NCI-H1105 treated with DMSO at 0.1 percent for 48 hours (cell line): ENCODE data around the gene RALB.
"Not testable (repeated sequence)": the region's sequence is repeated elsewhere in the genome, so short reads cannot be mapped to it uniquely, and the experiment has no call there.

Source experiments
- DNase-seq: peaks from one replicate; lab custom pipeline; 2025; lab: John Stamatoyannopoulos, UW

The RALB gene

GRCh38 chr2:120293096-120294007, 40.7 kb downstream of the RALB start:
- DNase-seq = no peak

- DNase-seq = no peak
Observed at GRCh38 chr2:120294008-120294340, 41.3 kb downstream of the RALB start.

DNA sequence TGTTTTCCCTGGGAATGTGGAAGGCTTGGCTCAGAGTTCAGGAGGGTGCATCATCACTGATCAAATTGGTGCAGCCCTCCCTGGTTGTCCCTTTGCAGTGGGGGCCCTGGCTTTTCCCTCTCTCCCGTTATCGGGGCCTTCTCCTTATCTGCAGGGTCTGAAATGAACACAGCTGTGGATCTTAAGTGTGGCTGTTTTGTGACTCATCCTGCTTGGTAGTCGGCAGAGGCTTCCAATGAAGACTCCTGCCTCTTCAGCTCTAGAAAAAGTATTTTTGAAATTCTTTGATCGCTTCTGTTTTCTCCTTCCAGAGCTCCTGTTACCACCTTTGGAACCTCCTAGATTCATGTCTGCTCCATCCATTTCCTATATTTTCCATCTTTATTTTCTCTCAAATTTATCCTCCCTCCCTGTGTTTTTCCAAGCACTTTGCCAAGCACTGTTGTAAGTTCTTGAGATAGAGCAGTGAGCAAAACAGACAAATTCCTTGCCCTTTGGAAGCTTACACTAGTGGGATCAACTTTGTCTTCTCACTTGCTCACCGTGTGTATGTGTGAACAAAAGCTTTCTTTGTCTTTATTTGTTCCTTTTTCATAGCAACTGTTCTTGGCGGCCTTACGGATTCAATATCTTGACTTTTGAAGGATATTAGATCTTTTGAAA, 45.7 kb downstream of the RALB start:
- DNase-seq = no peak

- DNase-seq = no peak
Observed at GRCh38 chr2:120299004-120299403, 46.4 kb downstream of the RALB start.

- DNase-seq = no peak
Observed at GRCh38 chr2:120299561-120299960, 46.9 kb downstream of the RALB start.

GRCh38 chr2:120300385-120300784, 47.7 kb downstream of the RALB start:
- no peak for DNase-seq

- no peak for DNase-seq
Observed at GRCh38 chr2:120301284-120301683, 48.6 kb downstream of the RALB start.

DNA sequence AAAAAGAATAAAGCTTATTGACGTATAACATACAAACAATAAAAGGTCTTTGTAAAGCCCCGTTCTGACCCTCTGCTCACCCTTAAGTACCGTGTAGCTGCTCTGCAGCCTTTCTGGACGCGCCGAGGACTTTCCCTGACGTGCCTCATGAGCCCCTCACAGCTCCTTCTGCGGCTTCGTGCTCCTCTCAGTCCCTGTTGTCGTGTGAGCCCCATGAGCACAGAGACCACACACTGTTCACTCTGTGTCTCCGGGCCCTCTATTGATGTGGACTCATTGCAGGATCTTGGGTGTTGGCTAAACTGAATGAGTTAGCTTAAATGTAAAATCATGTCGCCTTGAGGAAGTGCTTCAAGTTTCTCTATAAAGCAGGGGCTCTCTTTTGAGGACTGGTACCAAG, 49.6 kb downstream of the RALB start:
- DNase-seq = no peak

DNA sequence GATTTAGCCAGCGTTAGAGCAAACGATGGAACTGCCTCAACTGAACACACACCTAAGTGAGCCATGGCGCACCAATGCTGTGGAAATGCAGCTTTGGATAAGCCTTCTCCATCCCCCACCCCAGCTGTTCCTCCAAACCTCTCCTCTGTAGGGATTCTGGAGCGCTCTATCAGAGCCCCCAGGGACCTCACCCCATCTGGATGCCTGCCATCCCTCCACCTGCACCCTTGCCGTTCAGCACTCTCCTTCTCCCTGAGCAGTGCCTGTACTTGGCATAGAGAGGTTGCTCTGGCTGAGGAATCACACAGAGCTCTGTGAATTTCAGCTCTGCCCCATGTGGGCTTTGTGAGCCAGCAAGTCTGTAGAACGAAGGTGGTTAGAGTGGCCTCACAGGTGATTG, 50.5 kb downstream of the RALB start:
- no peak for DNase-seq

DNA sequence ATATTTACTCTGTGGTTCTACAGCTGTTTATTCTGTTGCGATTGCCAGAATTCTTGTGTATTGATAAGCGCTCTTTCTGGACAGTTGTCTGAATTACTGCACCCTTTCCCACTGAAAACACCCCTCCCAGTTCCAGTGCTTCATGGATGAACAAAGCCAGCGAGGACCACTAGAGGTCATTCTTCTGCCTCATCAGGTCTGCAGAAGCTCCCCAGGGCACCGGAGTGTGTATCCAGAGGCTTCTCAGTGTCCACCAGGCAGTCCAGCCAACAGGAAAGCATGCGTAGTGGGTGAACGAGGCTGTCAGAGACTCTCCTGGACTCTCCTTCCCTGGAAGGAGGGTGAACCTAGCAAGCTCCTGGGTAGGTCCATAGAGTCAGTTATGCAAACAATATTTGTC, 52.6 kb downstream of the RALB start:
- no peak for DNase-seq

DNA sequence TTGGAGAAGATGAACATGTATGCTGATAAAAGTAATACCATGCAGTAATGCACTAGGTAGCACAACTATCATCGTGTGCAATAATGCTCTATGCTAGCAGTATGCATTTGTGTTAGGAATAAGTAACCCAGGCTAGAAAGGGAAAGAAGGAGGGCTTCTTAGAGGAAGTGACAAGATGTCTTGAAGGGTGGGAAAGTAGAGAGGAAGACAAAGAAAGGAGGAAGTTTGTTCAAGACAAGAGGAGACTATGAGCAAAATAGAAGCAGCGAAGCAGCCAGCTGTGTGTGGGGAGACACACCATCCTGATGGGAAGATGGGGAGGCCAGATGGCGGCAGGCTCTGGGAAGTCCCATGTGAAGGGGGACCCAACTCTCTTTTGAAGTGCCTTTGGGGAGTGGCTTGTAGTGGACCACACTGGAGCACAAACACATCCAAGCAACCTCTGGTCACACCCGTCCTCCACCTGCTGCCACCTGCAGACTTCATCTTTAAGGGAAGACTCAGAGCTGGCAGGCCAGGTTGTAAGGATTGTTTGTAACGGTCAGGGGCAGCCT, 53.4 kb downstream of the RALB start:
- no peak for DNase-seq

GRCh38 chr2:120307482-120307881, 54.8 kb downstream of the RALB start:
- no peak for DNase-seq

- no peak for DNase-seq
Observed at GRCh38 chr2:120308038-120308910, 55.6 kb downstream of the RALB start.

DNA sequence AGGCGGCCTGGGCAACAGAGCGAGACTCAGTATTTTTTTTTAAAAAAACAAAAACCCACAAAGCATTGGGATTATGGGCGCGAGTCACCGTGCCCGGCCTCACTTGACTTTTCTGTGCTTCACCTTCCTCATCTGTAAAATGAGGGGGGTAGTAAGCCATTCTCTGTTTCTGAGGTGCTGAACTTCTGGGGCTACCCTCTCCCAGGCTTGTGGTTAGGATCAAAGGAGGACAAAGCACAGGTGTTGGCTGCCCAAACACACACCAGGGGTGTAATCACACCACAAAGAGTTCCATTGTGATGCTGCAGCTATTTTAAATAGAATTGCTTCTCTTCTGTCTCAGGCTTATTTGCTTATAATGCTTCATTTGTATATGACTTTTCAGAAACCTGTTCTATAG, 57.5 kb downstream of the RALB start:
- no peak for DNase-seq

- DNase-seq = not testable (repeated sequence)
Observed at GRCh38 chr2:120310841-120311240, 58.2 kb downstream of the RALB start.

DNA sequence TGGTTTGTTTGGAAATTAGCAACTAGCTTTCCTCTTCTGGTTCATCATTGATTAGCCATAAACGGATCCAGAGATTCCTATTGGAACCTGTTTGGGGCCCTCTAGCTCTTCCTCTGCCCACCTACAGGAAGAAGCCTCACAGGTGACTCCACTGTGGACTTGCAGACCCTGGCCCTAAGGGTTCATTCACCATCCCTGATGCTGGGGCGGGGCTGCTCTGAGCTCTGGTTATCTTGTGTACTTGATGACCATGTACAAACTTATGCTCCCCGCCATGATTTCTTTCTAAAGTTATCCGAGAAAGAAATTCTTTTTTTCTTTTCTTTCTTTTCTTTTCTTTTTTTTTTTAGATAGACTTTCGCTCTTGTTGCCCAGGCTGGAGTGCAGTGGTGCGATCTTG, 59.4 kb downstream of the RALB start:
- no peak for DNase-seq

GRCh38 chr2:120312860-120313694, 60.4 kb downstream of the RALB start:
- peak; percentile 85 for DNase-seq

DNA sequence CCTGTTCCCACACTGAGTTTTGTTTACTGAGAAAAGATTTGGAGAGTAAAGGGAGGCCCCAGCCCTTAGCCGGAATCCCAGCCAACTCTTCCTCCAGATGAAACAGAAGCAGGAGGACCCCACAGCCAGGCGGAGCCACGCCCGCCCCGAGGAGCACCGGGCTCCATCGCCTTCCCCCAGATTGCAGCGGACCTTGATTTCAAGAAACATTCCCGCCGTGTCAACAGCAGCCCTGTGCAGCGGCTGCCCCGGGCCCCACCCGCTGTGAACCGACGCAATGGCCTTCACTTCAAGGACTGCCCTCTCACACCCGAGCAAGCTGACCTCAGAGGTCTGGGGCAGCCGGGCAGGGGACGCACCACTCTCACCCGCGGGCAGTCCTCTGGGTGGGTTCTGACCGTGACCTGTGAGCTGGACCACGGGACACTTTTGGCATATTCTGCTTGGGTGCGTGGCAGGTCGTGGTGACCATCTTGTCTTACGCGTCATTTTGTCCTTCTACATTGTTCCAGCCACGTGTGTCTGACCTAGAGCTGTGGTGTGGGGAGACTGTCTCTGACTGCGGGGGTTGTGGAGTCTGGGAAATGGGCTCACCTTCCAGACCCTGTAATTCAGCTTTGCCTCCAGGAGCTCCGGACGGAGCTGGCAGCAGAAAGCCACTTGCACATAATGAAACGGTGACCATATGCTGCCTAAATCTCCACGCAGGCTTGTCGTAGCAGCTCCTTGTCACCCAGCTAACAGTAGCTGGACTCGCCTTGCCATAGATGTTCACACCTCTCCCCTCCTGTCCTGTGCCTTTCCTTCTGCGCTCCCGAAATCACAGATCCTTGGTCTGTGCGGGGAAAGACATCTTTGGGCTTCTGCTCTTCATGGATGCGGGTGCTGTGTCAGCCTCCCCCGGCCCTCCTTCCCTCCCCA, 61.3 kb downstream of the RALB start:
- no peak for DNase-seq

- no peak for DNase-seq
Observed at GRCh38 chr2:120314690-120315366, 62.2 kb downstream of the RALB start.
